ENCODE results near the gene CREB3L2. TPM values are rescaled to one million over a fixed set of nuclear protein-coding genes. Genes with fewer than 3 reads are reported as not detected.
"Not testable (repeated sequence)": the region's sequence is repeated elsewhere in the genome, so short reads cannot be mapped to it uniquely, and the experiment has no call there.

CREB3L2 gene
- total and polyA plus RNA-seq, 8 donors: 5.8 to 258 (median 23.6) TPM

DNA sequence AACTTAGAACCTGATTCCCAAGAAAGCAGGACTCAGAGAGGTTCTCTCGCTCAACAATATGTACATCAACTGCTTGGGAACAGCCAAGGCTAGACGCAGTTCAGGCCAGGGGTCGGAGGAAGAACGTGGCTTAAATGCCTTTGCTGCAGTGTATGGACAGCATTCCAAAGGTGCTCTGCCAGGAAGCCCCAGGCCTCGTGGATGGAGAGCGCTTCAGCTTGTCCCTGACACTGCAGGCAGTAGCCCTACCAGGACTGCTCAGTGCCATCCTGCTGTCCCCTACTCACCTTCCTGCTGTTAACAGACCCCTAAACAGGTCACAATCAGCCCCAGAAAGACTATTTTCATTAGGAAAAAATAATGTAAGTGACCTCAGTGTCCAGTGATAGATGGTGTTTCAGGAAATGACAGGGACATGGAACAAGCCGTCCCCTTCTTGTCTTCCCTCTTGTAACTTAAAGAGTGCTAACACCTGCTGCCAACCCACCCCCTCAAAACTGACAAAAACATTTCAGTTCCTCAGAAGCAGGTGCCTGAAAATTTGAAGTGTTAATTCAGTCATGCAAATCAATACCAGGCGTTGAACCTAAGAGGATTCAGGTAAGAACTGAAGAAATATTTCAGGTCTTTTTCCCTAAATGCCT lies 16.5 kb downstream of the CREB3L2 start:
- H3K27ac ChIP-seq: peak overlapping the region in 4 of 5 donors; percentile 11 to 97 (median 90)
- no peaks in the 10 kb centered on the region for H3K9me3 ChIP-seq
- intact Hi-C loops (cut with DNase I; ENCODE audit: low total_unique reads): no loop called here
- WGBS, 5 donors: 54 to 79% (median 70%) methylated on average over 8 of the region's 8 CpGs
- peaks cover 82 to 100% (median 91%) of the 10 kb centered on the region in 4 donors for H3K4me1 ChIP-seq
- H3K4me3 ChIP-seq: no peak overlapping the region
- no peak for TF ChIP-seq EP300 (IDR thresholded peaks at IDR 0.05)
- peaks cover 0 to 9% (median 0%) of the 10 kb centered on the region in 4 donors for H3K36me3 ChIP-seq
- no peak for DNase-seq
- no peaks in the 10 kb centered on the region for H3K27me3 ChIP-seq

DNA sequence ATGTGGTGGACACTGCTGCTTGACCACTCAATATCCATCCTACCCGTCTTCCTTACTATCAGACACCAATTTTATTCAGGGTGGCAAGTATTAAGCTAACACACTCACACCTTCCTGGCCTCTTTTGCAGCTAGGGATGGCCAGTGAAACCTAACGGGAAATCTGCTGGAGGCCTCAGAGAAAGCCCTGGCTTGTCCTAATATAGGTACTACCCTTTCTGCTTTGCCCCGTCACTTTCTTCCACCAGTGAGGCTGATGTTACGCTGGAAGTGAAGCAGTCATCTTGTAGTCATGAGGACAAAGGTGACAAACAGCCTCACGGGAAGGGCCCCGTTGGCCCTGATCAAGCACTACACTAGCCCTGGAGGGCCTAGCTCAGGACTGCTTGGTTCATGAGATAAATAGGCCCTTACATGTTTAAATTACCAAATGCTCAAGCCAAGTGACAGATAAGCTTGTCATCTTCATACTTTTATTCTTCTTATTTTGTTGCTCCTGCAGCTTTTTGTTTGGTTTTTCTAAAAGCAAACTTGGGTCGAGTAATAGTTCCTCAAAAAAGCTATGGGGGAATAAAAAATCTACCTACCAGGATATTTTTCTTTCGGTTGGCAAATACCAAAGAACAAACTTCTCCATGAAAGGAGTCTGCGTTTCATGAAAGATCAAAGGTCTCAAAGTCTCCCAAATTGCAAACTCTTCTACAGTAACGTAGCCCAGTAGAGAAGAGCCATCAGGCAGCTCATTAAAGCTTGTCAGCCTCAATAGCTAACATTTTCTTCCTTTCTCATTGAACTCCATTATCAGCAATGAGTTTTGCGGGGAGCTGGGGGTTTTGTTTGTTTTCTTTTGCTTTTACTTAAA lies 17.5 kb downstream of the CREB3L2 start:
- Histone ChIP-seq H3K27ac (peak overlapping the region; percentile 8 to 97 (median 85)), H3K27me3 (no peaks in the 10 kb centered on the region), H3K4me1 (peaks cover 83 to 100% (median 93%) of the 10 kb centered on the region in 4 donors), H3K4me3 (no peak overlapping the region), H3K36me3 (peaks cover 0 to 9% (median 0%) of the 10 kb centered on the region in 4 donors), H3K9me3 (no peaks in the 10 kb centered on the region)
- TF ChIP-seq, protein P1, sequence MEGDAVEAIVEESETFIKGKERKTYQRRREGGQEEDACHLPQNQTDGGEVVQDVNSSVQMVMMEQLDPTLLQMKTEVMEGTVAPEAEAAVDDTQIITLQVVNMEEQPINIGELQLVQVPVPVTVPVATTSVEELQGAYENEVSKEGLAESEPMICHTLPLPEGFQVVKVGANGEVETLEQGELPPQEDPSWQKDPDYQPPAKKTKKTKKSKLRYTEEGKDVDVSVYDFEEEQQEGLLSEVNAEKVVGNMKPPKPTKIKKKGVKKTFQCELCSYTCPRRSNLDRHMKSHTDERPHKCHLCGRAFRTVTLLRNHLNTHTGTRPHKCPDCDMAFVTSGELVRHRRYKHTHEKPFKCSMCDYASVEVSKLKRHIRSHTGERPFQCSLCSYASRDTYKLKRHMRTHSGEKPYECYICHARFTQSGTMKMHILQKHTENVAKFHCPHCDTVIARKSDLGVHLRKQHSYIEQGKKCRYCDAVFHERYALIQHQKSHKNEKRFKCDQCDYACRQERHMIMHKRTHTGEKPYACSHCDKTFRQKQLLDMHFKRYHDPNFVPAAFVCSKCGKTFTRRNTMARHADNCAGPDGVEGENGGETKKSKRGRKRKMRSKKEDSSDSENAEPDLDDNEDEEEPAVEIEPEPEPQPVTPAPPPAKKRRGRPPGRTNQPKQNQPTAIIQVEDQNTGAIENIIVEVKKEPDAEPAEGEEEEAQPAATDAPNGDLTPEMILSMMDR (IDR thresholded peaks at IDR 0.05): no peak
- TF ChIP-seq POLR2A (IDR thresholded peaks at IDR 0.05) (no peak), EP300 (IDR thresholded peaks at IDR 0.05) (no peak), POLR2AphosphoS5 (IDR thresholded peaks at IDR 0.05) (no peak)
- WGBS, 5 donors: 60 to 71% (median 64%) methylated on average over 11 of the region's 11 CpGs
- no peak for DNase-seq
- intact Hi-C loops (cut with DNase I; ENCODE audit: low total_unique reads): no loop called here

DNA sequence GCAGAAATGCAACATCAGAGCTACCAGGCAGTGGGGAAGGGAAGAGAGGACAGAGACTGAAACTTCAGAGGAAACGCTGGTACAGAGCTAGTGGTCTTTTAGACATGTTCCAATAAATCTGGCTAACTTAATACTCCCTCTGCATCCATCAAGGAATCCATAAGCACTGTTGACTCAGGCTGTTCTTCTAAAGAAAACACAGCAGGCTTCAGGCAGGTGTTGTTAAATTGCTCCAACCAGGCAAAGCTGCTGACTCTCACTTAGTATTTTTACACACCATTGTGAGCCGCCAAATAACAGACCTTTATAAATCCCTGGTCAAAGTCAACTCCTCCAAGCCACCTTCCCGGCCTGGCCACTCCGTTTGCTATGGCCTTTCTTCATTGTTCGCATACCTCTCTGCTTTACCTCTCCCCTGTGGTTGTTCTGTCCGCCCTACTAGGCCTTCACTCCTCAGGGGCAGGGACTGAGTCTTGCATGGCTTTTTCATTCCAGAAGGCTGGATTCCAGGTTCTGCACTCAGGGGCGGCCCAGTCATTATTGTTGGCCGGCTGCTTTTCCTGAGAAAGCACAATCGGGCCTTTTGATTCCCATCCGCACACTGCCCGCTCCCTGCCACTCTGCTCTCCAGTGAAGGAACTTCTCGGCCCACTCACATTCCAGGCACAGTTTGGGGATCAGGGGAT lies 18.4 kb downstream of the CREB3L2 start:
- TF ChIP-seq, protein P1 (IDR thresholded peaks at IDR 0.05): no peak
- TF ChIP-seq EP300 (IDR thresholded peaks at IDR 0.05) (no peak), POLR2AphosphoS5 (IDR thresholded peaks at IDR 0.05) (no peak), POLR2A (IDR thresholded peaks at IDR 0.05) (no peak)
- no peaks in the 10 kb centered on the region for H3K27me3 ChIP-seq
- WGBS, 5 donors: 75 to 91% (median 87%) methylated on average over 12 of the region's 12 CpGs
- H3K27ac ChIP-seq: peak overlapping the region in 4 of 5 donors; percentile 20 to 97 (median 90)
- no peak for DNase-seq
- no peaks in the 10 kb centered on the region for H3K9me3 ChIP-seq
- H3K4me3 ChIP-seq: no peak overlapping the region
- intact Hi-C loops (cut with DNase I; ENCODE audit: low total_unique reads): no loop called here
- peaks cover 0 to 9% (median 0%) of the 10 kb centered on the region in 4 donors for H3K36me3 ChIP-seq
- H3K4me1 ChIP-seq: peaks cover 84 to 100% (median 93%) of the 10 kb centered on the region in 4 donors

DNA sequence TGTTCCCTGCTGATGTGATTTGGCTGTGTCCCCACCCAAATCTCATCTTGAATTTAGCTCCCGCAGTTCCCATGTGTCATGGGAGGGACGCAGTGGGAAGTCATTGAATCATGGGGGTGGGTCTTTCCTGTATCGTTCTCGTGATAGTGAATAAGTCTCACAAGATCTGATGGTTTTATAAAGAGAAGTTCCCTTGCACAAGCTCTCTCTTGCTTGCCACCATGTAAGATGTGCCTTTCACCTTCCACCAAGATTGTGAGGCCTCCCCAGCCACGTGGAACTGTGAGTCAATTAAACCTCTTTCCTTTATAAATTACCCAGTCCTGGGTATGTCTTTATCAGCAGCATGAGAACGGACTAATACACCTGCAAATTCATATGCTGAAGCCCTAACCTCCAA lies 19.5 kb downstream of the CREB3L2 start:
- H3K27ac ChIP-seq: peak overlapping the region in 4 of 5 donors; percentile 78 to 97 (median 90)

DNA sequence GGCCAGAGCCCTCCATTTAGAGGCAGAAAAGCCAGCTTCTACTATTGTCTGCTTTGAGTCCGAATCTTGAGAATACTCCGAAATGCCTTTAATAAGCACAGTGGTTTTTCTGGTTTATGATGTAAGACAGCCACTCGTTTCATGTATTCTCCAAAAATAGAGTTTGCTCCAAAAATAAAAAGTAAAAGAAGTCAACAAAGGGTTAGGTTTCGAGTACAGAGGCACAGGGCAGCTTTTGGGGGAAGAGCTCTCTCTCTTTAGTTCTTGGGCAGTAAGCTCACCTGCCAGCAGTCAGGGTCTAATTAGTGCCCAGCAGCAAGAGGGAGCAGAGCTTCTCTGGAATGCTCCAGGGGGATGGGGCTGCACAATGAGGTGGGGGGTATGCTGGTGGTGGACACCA lies 20.2 kb downstream of the CREB3L2 start:
- peaks cover 0 to 9% (median 0%) of the 10 kb centered on the region in 4 donors for H3K36me3 ChIP-seq
- WGBS, 5 donors: 62 to 79% (median 73%) methylated on average over 4 of the region's 4 CpGs
- TF ChIP-seq EP300 (IDR thresholded peaks at IDR 0.05) (no peak), POLR2AphosphoS5 (IDR thresholded peaks at IDR 0.05) (no peak), POLR2A (IDR thresholded peaks at IDR 0.05) (no peak)
- TF ChIP-seq, protein P1 (IDR thresholded peaks at IDR 0.05): no peak
- no peak overlapping the region for H3K4me3 ChIP-seq
- intact Hi-C loops (cut with DNase I; ENCODE audit: low total_unique reads): no loop called here
- no peak for DNase-seq
- H3K9me3 ChIP-seq: no peaks in the 10 kb centered on the region
- no peaks in the 10 kb centered on the region for H3K27me3 ChIP-seq
- H3K27ac ChIP-seq: peak overlapping the region; percentile 41 to 95 (median 83)
- peaks cover 76 to 99% (median 90%) of the 10 kb centered on the region in 4 donors for H3K4me1 ChIP-seq

More for the DNA sequence above, 19.5 kb downstream of the CREB3L2 start:
- H3K4me3 ChIP-seq; H3K36me3 ChIP-seq; H3K27me3 ChIP-seq; intact Hi-C loops (cut with DNase I; ENCODE audit: low total_unique reads); DNase-seq; H3K9me3 ChIP-seq: not testable (repeated sequence)
- peaks cover 81 to 100% (median 90%) of the 10 kb centered on the region in 4 donors for H3K4me1 ChIP-seq
- WGBS, 5 donors: 95 to 98% (median 97%) methylated on average over 6 of the region's 6 CpGs
